NCI-H1694 treated with DMSO at 0.1 percent for 48 hours (cell line): ENCODE results near the gene AGPAT3.
A peak's percentile ranks its signal among the peaks of the same experiment; 100 is the strongest.

Experiments
- DNase-seq: peaks from one replicate; lab custom pipeline; 2025; lab: John Stamatoyannopoulos, UW

The AGPAT3 gene

GRCh38 chr21:43957611-43958362 is 92.8 kb downstream of the AGPAT3 start:
- DNase-seq: no peak

DNA sequence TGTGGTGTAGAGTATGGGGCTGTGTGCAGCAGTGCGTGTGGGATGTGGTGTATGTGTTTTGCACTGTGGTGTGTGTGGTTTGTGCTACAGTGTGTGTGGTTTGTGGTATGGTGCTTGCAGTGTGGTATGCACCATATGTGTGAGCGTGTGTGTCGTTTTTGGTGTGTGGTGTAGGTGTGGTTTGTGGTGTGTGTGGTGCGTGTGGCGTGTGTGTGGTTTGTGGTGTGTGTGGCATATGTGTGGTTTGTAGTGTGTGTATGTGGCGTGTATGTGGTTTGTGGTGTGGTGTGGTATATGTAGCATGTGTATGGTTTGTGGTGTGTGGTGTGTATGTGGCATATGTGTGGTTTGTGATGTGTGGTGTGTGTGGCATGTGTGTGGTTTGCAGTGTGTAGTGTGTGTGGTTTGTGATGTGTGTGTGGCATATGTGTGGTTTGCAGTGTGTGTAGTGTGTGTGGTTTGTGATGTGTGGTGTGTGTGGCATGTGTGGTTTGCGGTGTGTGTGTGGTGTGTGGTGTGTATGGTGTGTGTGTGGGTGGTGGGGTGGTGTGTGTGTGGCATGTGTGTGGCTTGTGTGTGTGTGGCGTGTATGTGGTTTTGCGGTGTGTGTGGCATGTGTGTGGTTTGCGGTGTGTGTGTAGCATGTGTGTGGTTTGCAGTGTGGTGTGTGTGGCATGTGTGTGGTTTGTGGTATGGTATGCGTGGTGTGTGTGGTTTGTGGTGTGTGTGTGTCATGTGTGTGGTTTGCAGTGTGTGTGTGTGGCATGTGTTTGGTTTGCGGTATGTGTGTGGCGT is 93.5 kb downstream of the AGPAT3 start:
- no peak for DNase-seq

DNA sequence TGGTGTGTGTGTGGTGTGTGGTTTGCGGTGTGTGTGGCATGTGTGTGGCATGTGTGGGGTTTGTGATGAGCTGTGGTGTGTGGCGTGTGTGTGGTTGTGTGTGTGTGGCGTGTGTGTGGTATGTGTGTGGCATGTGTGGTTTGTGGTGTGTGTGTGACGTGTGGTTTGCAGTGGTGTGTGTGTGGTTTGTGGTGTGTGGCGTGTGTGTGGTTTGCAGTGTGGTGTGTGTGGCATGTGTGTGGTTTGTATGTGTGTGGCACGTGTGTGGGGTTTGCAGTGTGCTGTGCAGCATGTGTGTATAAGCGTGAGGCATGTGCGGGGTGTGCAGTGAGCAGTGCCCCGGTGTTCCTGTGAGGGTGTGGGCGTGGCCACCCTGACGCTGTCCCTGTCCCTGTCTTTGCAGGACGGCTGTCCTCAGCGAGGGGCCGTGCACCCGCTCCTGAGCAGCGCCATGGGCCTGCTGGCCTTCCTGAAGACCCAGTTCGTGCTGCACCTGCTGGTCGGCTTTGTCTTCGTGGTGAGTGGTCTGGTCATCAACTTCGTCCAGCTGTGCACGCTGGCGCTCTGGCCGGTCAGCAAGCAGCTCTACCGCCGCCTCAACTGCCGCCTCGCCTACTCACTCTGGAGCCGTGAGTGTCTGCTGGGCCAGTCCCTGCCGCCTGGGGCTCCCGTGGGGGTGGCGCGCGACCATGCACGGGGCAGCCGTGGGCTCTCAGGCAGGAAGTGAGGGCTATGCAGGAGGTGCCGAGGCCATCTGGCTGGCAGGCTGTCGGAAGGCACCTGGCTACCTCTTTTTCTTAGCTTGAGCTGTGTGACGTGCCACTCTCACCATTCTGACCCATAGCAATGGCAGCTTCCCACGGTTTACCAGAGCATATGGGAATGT is 94.5 kb downstream of the AGPAT3 start:
- no peak for DNase-seq

- no peak for DNase-seq
Measured at GRCh38 chr21:43961382-43961909, 96.4 kb downstream of the AGPAT3 start.

DNA sequence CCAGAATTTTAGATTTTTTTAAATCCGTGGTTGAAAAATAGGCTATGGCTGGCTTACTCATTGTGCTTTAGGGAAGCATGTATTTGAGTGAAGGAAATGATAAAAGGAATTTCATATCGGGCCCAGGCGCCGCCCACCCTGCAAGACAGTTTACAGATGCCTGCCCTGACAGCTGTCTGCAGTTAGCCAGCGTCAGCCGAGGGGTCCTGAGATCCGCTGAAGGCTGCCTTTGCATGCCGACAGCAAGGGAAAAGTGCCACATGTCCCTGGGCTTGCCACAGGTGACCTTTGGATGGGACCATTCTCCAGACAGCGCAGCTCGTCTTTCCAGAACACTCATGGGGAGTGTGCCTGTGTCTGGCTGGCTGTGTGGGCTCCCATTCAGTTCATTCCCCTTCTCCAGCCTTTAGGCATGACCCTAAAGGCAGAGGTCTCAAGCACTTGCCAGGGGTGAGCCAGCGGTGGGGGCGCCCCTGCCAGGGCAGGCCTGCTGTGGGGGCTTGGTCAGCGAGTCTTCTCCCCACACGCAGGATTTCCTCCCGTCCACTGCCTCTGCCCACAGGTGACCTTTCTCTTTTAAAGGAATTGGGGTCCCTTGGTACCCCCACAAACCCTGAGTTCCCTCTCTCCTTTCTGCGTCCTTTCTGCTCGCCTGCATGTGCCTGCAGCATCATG is 101.0 kb downstream of the AGPAT3 start:
- DNase-seq: no peak

DNA sequence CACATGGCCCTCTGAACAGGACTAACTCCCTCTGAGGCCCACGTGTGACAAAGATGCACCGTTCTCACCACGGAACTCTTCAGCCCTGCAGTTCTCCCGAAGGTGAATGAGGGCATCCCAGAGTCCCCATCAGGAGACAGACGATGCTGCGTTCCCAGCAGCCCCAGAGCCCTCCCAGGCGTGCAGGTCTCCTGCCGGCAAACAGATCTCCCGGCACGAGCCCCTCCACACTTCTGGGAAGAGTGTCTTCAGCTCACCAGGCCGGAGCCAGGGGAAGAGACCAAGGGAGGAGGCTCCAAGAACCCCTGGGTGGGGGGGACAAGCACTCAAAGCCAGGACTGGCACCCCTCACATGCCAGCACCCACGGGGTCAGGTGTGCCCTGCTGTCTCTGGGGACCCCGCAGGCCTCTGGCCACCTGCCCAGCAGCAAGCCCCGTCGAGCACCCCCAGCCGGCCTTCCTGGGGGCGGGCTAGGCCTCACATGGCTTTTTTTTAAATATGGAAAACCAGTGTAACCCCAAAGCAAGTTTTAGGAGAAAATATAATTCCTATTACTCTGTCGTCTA is 102.0 kb downstream of the AGPAT3 start:
- no peak for DNase-seq

DNA sequence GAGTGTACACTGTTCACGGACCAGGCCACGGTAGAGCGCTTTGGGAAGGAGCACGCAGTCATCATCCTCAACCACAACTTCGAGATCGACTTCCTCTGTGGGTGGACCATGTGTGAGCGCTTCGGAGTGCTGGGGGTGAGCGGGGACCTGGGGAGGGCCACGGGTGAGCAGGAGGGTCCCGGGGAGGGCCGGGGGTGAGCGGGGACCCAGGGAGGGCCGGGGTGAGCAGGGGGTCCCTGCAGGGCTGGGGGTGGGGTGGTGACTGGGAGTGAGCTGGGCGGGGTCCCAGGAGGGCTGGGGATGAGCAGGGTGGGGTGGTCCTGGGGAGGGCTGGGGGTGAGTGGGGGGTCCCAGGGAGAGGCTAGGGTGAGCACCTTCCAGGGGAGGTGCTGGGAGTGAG is 103.0 kb downstream of the AGPAT3 start:
- DNase-seq: no peak

- no peak for DNase-seq
Measured at GRCh38 chr21:43968410-43969114, 103.5 kb downstream of the AGPAT3 start.

- DNase-seq: no peak
Measured at GRCh38 chr21:43969115-43969444, 104.1 kb downstream of the AGPAT3 start.

GRCh38 chr21:43970551-43970950 is 105.5 kb downstream of the AGPAT3 start:
- no peak for DNase-seq

DNA sequence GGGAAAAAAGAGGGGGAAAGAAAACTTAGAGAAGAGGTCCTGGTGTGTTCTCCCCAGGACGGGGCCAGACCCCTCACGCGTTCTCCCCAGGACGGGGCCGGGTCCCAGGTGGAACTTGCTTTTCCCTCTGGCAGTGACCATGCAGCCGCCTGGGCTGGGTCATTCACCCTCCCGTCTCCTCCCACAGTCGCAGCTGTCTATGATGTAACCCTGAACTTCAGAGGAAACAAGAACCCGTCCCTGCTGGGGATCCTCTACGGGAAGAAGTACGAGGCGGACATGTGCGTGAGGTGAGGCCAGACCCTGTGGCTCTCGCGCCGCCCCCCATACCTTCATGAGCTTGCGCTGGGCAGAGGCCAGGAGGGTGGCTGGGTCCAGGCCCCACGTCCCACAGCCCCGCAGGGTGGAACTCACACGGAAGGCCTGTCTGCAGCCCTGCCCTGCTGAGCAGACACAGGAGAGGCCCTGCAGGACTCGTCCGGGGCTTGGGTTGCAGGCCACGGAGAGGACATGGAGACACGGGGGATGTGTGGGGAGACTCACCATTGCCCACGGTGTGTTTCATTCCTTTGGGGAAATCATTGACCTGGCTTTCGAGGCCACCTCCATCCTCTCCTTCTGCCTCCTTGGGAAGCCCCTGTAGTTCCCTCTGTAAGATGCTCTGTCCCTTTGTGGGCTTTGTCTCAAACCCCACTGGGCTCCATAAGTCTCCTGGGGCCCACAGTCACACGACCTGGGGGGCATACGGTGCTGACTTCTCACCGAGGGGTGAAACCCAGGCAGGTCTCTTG is 106.4 kb downstream of the AGPAT3 start:
- no peak for DNase-seq

- DNase-seq: no peak
Measured at GRCh38 chr21:43971992-43972255, 106.9 kb downstream of the AGPAT3 start.

GRCh38 chr21:43972850-43973633 is 108.0 kb downstream of the AGPAT3 start:
- DNase-seq: no peak

DNA sequence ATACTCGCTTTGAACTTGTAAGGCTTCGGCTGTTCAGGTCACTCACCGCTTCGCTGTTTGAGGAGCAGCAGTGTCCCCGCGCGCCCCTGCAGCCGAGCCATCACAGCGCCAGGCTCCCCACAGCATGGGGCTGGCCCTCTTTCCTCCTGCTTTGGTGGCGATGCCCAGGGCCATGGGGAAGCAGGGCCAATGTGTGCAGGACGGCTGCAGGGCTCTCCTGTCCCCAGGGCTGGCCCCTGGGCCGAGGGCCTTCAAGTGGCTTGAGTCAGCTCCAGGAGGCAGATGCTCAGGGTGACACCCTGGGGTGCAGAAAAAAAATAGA is 108.6 kb downstream of the AGPAT3 start:
- DNase-seq: no peak

GRCh38 chr21:43974791-43975468 is 109.9 kb downstream of the AGPAT3 start:
- DNase-seq: peak; percentile 87

DNA sequence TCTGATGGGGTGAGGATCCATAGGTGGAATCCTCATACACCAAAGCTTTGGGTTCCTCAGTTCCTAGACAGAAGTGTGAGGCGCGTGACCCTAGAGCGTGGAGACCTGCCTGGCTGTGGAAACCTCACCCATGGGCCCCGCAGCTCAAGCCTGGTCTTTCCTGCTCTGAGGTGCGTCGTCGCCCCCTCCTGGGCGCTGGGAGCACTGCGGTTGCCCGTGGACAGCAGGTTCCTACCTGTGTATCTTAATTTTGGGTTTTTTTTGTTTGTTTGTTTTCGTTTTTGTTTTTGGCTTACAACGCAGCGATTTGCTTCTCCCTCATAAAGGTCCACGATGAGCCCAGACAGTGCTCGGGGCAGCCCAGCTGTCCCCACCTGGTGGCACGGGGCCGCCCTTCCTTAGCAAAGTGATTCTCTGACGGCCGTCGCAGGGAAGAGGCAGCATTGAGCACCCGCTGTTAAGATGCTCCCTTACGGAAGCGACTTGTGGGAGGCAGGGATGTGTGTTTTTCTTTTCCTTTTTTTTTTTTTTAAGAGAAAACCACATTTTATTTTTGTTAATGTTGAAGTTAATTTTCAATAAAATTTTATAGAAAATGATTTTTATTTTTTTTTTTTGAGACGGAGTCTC is 110.6 kb downstream of the AGPAT3 start:
- peak; percentile 71 for DNase-seq

GRCh38 chr21:43976661-43977060 is 111.6 kb downstream of the AGPAT3 start:
- DNase-seq: no peak

DNA sequence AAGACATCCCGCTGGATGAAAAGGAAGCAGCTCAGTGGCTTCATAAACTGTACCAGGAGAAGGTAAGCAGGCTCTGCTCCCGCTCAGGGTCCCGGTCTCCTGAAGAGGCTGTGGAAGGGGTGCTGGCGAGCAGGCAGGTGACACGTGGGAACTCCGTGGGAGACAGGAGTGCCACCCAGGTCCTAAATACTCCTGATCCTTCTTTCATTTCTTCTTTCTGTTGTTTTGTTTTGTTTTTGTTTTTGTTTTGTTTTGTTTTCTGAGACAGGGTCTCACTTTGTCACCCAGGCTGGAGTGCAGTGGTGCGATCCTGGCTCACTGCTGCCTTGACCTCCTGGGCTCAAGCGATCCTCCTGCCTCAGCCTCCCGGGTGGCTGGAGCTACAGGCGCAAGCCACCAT is 113.0 kb downstream of the AGPAT3 start:
- no peak for DNase-seq

GRCh38 chr21:43979654-43980053 is 114.6 kb downstream of the AGPAT3 start:
- no peak for DNase-seq
